IMR-90 (cell line): ENCODE results near the gene PHETA1. TPM values are rescaled to one million over a fixed set of nuclear protein-coding genes. Genes with fewer than 3 reads are reported as not detected.

Source experiments
- ATAC-seq: fragments of 200-7000 bp; cut with Tn5 transposase; 2 replicates; pipeline ENCODE4 v1.9.1; 2020; ENCODE audit warnings: low read depth, mild to moderate bottlenecking, moderate library complexity
- BruUV-seq: library from RNA; stranded (reverse); fragments of 400-500 nt; replicated peaks from 2 replicates; lab custom pipeline; 2021; lab: Mats Ljungman, UMichigan
- CTCF ChIA-PET: fragments of 300-600 bp; formaldehyde crosslinking; extraction: SDS; loops from one replicate; lab custom pipeline; 2021; ENCODE audit warnings: antibody characterized with exemption; lab: Yijun Ruan, JAX
- POLR2A ChIA-PET: fragments of 300-600 bp; sonication (Branson Sonifier 250); formaldehyde crosslinking; loops from one replicate; lab custom pipeline; 2022; ENCODE audit warnings: antibody characterized with exemption; ENCODE audit not compliant: unreplicated experiment; lab: Charles Lee
- DNase-seq: peaks from one replicate; pipeline ENCODE4 v3.0.0; 2013
- H2AFZ ChIP-seq: replicated peaks from 2 replicates; pipeline ENCODE3; 2013; ENCODE audit warnings: low read length, mild to moderate bottlenecking; ENCODE audit not compliant: poor library complexity
- H2AK5ac ChIP-seq: 2 replicates; pipeline ENCODE4 v1.6.1; 2013; ENCODE audit warnings: low read depth, low read length, inconsistent platforms
- H2AK9ac ChIP-seq: replicated peaks from 2 replicates; pipeline ENCODE3; 2013; ENCODE audit warnings: mild to moderate bottlenecking, low read depth, low read length, moderate library complexity; ENCODE audit not compliant: poor library complexity
- H2BK120ac ChIP-seq: 2 replicates; pipeline ENCODE4 v1.6.1; 2013; ENCODE audit warnings: low read depth, low read length, inconsistent platforms
- H2BK15ac ChIP-seq: 3 replicates; pipeline ENCODE4 v1.6.1; 2013; ENCODE audit warnings: low read depth, low read length, inconsistent platforms
- H2BK20ac ChIP-seq: 2 replicates; pipeline ENCODE4 v1.6.1; 2013; ENCODE audit warnings: low read depth, mild to moderate bottlenecking, inconsistent platforms, low read length, moderate library complexity
- H2BK5ac ChIP-seq: 2 replicates; pipeline ENCODE4 v1.6.1; 2013; ENCODE audit warnings: mild to moderate bottlenecking, low read depth, low read length, inconsistent platforms; ENCODE audit not compliant: poor library complexity, severe bottlenecking
- H3K14ac ChIP-seq: replicated peaks from 2 replicates; pipeline ENCODE4 v1.6.1; 2013; ENCODE audit warnings: low read depth, low read length, inconsistent platforms
- H3K18ac ChIP-seq: 2 replicates; pipeline ENCODE4 v1.6.1; 2013; ENCODE audit warnings: low read depth, low read length, control low read depth
- H3K23ac ChIP-seq: 2 replicates; pipeline ENCODE4 v1.6.1; 2013; ENCODE audit warnings: low read depth, low read length, inconsistent platforms
- H3K27ac ChIP-seq: 2 replicates; pipeline ENCODE4 v1.5.1; 2013; ENCODE audit warnings: mild to moderate bottlenecking, control low read depth, low read length; ENCODE audit not compliant: insufficient read depth
- H3K27me3 ChIP-seq: 2 replicates; pipeline ENCODE4 v1.6.1; 2013; ENCODE audit warnings: low read length; ENCODE audit not compliant: control insufficient read depth, insufficient read depth
- H3K36me3 ChIP-seq: 2 replicates; pipeline ENCODE4 v1.6.1; 2013; ENCODE audit warnings: low read length, mixed read lengths; ENCODE audit not compliant: control insufficient read depth, insufficient read depth
- H3K4ac ChIP-seq: 2 replicates; pipeline ENCODE4 v1.6.1; 2013; ENCODE audit warnings: low read depth, low read length, inconsistent platforms
- H3K4me1 ChIP-seq: 2 replicates; pipeline ENCODE4 v1.6.1; 2013; ENCODE audit warnings: low read length, mixed read lengths; ENCODE audit not compliant: control insufficient read depth, insufficient read depth
- H3K4me2 ChIP-seq: 2 replicates; pipeline ENCODE4 v1.6.1; 2013; ENCODE audit warnings: low read depth, mild to moderate bottlenecking, control low read depth, low read length, moderate library complexity
- H3K4me3 ChIP-seq: 2 replicates; pipeline ENCODE4 v1.5.1; 2013; ENCODE audit warnings: low read depth, mild to moderate bottlenecking, control low read depth, low read length, moderate library complexity; ENCODE audit not compliant: insufficient read depth
- H3K56ac ChIP-seq: 2 replicates; pipeline ENCODE4 v1.6.1; 2013; ENCODE audit warnings: low read length, inconsistent platforms; ENCODE audit not compliant: insufficient read depth; ENCODE audit errors: extremely low read depth
- H3K79me1 ChIP-seq, 2 experiments: 2 replicates each; pipeline ENCODE4 v1.6.1; 2013; ENCODE audit warnings: low read length in 2 of 2, inconsistent platforms in 1 of 2, low read depth in 1 of 2
- H3K9ac ChIP-seq: 2 replicates; pipeline ENCODE4 v1.6.1; 2013; ENCODE audit warnings: low read depth, low read length, control low read depth
- H3K9me1 ChIP-seq: 2 replicates; pipeline ENCODE4 v1.6.1; 2013; ENCODE audit warnings: low read length, inconsistent platforms; ENCODE audit not compliant: insufficient read depth
- H3K9me3 ChIP-seq: 2 replicates; pipeline ENCODE4 v1.6.1; 2013; ENCODE audit warnings: low read length; ENCODE audit not compliant: control insufficient read depth, insufficient read depth
- H4K20me1 ChIP-seq: 2 replicates; pipeline ENCODE4 v1.6.1; 2013; ENCODE audit warnings: low read length, inconsistent platforms; ENCODE audit not compliant: insufficient read depth
- H4K5ac ChIP-seq: 2 replicates; pipeline ENCODE4 v1.6.1; 2013; ENCODE audit warnings: mild to moderate bottlenecking, low read depth, low read length, control low read depth
- H4K8ac ChIP-seq, 2 experiments: 2 replicates each; pipeline ENCODE4 v1.6.1; 2013; ENCODE audit warnings: low read depth in 2 of 2, low read length in 2 of 2, control low read depth in 1 of 2, inconsistent platforms in 1 of 2
- H4K91ac ChIP-seq: 2 replicates; pipeline ENCODE4 v1.6.1; 2013; ENCODE audit warnings: low read depth, low read length, inconsistent platforms; ENCODE audit not compliant: insufficient read depth
- BHLHE40 ChIP-seq: fragments of 150-350 bp; IDR thresholded peaks from 2 replicates; pipeline ENCODE4 v1.6.1; 2016; ENCODE audit warnings: mild to moderate bottlenecking, low read depth, low read length
- CEBPB ChIP-seq: IDR thresholded peaks from 2 replicates; pipeline ENCODE4 v1.6.1; 2012; ENCODE audit warnings: low read depth, low read length, improper control_type of control experiment
- CHD1 ChIP-seq: IDR thresholded peaks from 2 replicates; pipeline ENCODE4 v1.6.1; 2012; ENCODE audit warnings: low read depth, low read length, improper control_type of control experiment
- ELK1 ChIP-seq: fragments of 150-350 bp; IDR thresholded peaks from 2 replicates; pipeline ENCODE4 v1.6.1; 2016; ENCODE audit warnings: low read depth, mild to moderate bottlenecking, low read length, moderate library complexity, borderline replicate concordance
- FOS ChIP-seq: fragments of 150-350 bp; IDR thresholded peaks from 2 replicates; pipeline ENCODE4 v1.6.1; 2016; ENCODE audit warnings: low read depth, low read length
- MAFK ChIP-seq: IDR thresholded peaks from 2 replicates; pipeline ENCODE4 v1.6.1; 2012; ENCODE audit warnings: low read depth, low read length, improper control_type of control experiment
- MAZ ChIP-seq: IDR thresholded peaks from 2 replicates; pipeline ENCODE4 v1.6.1; 2012; ENCODE audit warnings: low read depth, mild to moderate bottlenecking, low read length, improper control_type of control experiment, moderate library complexity, borderline replicate concordance
- MXI1 ChIP-seq: IDR thresholded peaks from 2 replicates; pipeline ENCODE4 v1.6.1; 2012; ENCODE audit warnings: low read depth, mild to moderate bottlenecking, low read length, moderate library complexity, borderline replicate concordance
- NFE2L2 ChIP-seq: fragments of 150-350 bp; IDR thresholded peaks from 2 replicates; pipeline ENCODE4 v1.6.1; 2016; ENCODE audit warnings: low read depth, mild to moderate bottlenecking, low read length
- POLR2A ChIP-seq: IDR thresholded peaks from 2 replicates; pipeline ENCODE4 v1.6.1; 2012; ENCODE audit warnings: mild to moderate bottlenecking, low read depth, low read length
- RAD21 ChIP-seq: IDR thresholded peaks from 2 replicates; pipeline ENCODE4 v1.6.1; 2012; ENCODE audit warnings: low read length, improper control_type of control experiment
- RCOR1 ChIP-seq: IDR thresholded peaks from 2 replicates; pipeline ENCODE4 v1.6.1; 2012; ENCODE audit warnings: mild to moderate bottlenecking, low read length, improper control_type of control experiment; ENCODE audit not compliant: insufficient replicate concordance
- RFX5 ChIP-seq: IDR thresholded peaks from 2 replicates; pipeline ENCODE4 v1.8.0; 2012; ENCODE audit warnings: low read depth, mild to moderate bottlenecking, low read length, moderate library complexity
- SMC3 ChIP-seq: fragments of 150-350 bp; IDR thresholded peaks from 2 replicates; pipeline ENCODE4 v1.6.1; 2016; ENCODE audit warnings: low read depth, mild to moderate bottlenecking, antibody characterized with exemption, low read length, moderate library complexity
- USF2 ChIP-seq: fragments of 150-350 bp; IDR thresholded peaks from 2 replicates; pipeline ENCODE4 v1.6.1; 2017; ENCODE audit warnings: mild to moderate bottlenecking, antibody characterized with exemption, low read length, low read depth
- WGBS, 2 experiments: methylation state at CpG; one replicate each; pipeline versions ENCODE4 v1.1.5 to v1.1.7; 2013; ENCODE audit warnings: missing lambda C conversion rate in 2 of 2; ENCODE audit not compliant: insufficient read length in 1 of 2; ENCODE audit errors: extremely low coverage in 2 of 2; 5-methylcytosine and 5-hydroxymethylcytosine counted together
- dilution Hi-C: fragments of 300-500 bp; cut with HindIII; formaldehyde crosslinking; loops from one replicate; pipeline ENCODE4 v1.14.3; 2018; ENCODE audit warnings: low sequenced_read_pairs; ENCODE audit not compliant: unreplicated experiment
- in situ Hi-C: fragments of 300-500 bp; cut with MboI; formaldehyde crosslinking; loops from 3 replicates; pipeline ENCODE4 v1.14.3; 2019; ENCODE audit warnings: low sequenced_read_pairs, inconsistent platforms, mixed read lengths
- intact Hi-C: fragments of 100-400 bp; cut with micrococcal nuclease; formaldehyde crosslinking; loops from 2 replicates; pipeline ENCODE4 v1.10.0; 2022
- polyA plus RNA-seq, 3 experiments: library from polyadenylated mRNA; depleted of rRNA; stranded (reverse); fragments of >200 nt; gene quantifications; 2 replicates each; pipeline ENCODE4 v1.2.3, GENCODE V29; 2012; ENCODE audit warnings: low replicate concordance in 1 of 3
- total RNA-seq: library from RNA; depleted of rRNA; stranded (reverse); fragments of >200 nt; gene quantifications from 2 replicates; pipeline ENCODE4 v1.2.3, GENCODE V29; 2012
- TF ChIP-seq, protein P1 (sequence below): conservative IDR thresholded peaks from 2 replicates; pipeline ENCODE4 v1.5.1; 2012; ENCODE audit warnings: mild to moderate bottlenecking, low read depth, low read length, improper control_type of control experiment

The PHETA1 gene
- total and polyA plus RNA-seq, 2 of the 4 experiments (the other 2 are of a cell fraction): 3.2 to 6.6 TPM

DNA sequence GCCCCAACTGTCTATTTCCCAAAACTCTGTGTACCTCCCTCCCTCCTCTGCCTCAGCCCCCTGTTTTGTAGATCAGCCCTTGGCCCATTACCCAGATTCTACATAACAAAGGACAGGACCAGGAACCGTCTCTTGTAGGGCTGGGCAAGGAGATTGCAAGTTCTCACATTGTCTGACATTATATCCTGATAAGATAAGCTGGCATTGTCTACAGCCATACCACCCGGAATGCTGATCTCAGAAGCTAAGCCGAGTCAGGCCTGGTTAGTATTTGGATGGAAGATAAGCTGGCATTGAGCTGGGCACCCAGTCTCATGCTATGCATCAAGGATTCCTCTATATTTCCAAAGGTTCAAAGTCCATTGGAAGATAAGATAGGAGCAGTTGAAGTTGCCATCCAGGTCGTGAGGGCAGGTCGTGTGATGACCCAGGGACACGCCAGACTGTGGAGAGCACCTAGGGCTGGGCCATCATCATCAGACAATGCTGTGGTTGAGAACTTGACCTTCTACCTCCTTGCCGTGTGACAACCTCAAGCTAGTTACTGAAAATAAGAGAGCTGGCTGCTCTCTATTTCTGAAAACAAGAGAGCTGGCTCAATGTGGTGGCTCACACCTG is 29.5 kb downstream of the PHETA1 start:
- ATAC-seq (no peak), DNase-seq (no peak)
- Histone ChIP-seq H3K23ac (no peak overlapping the region), H3K14ac (no peak overlapping the region), H3K4ac (no peak overlapping the region), H4K20me1 (no peaks in the 10 kb centered on the region), H3K9me3 (peaks cover 2% of the 10 kb centered on the region; the same call in 1 of the 2 replicates), H3K4me1 (no peaks in the 10 kb centered on the region), H2AFZ (no peak overlapping the region), H4K8ac (no peak overlapping the region), H3K4me2 (no peak overlapping the region), H4K5ac (no peak overlapping the region), H2BK120ac (no peak overlapping the region), H2AK5ac (no peak overlapping the region), H2AK9ac (no peak overlapping the region), H3K18ac (no peak overlapping the region), H3K36me3 (no peaks in the 10 kb centered on the region), H3K56ac (no peak overlapping the region), H3K79me1 (no peaks in the 10 kb centered on the region), H4K91ac (no peak overlapping the region), H3K27ac (no peak overlapping the region), H2BK5ac (no peak overlapping the region), H3K9ac (no peak overlapping the region), H2BK15ac (no peak overlapping the region), H2BK20ac (no peak overlapping the region), H3K9me1 (no peaks in the 10 kb centered on the region), H3K4me3 (no peak overlapping the region), H3K27me3 (peaks cover 10% of the 10 kb centered on the region)
- no TSS peak for BruUV-seq
- intact Hi-C loops (no loop called here), dilution Hi-C loops (no loop called here), in situ Hi-C loops (no loop called here)
- ChIA-PET POLR2A (no interaction called here), CTCF (no interaction called here)
- 67% methylated on average over 4 of the region's 7 CpGs; no CpG with 5 or more reads in 1 of the 2 experiments for WGBS, 2 experiments
- TF ChIP-seq POLR2A: no peak
- TF ChIP-seq CEBPB: no peak
- no peak for TF ChIP-seq ELK1
- TF ChIP-seq RCOR1: no peak
- no peak for TF ChIP-seq CHD1
- TF ChIP-seq NFE2L2: no peak
- TF ChIP-seq RFX5: no peak
- no peak for TF ChIP-seq MXI1
- TF ChIP-seq SMC3: no peak
- no peak for TF ChIP-seq FOS
- no peak for TF ChIP-seq USF2
- no peak for TF ChIP-seq RAD21
- TF ChIP-seq MAZ: no peak
- no peak for TF ChIP-seq MAFK
- TF ChIP-seq, protein P1, sequence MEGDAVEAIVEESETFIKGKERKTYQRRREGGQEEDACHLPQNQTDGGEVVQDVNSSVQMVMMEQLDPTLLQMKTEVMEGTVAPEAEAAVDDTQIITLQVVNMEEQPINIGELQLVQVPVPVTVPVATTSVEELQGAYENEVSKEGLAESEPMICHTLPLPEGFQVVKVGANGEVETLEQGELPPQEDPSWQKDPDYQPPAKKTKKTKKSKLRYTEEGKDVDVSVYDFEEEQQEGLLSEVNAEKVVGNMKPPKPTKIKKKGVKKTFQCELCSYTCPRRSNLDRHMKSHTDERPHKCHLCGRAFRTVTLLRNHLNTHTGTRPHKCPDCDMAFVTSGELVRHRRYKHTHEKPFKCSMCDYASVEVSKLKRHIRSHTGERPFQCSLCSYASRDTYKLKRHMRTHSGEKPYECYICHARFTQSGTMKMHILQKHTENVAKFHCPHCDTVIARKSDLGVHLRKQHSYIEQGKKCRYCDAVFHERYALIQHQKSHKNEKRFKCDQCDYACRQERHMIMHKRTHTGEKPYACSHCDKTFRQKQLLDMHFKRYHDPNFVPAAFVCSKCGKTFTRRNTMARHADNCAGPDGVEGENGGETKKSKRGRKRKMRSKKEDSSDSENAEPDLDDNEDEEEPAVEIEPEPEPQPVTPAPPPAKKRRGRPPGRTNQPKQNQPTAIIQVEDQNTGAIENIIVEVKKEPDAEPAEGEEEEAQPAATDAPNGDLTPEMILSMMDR: no peak
- TF ChIP-seq BHLHE40: no peak
